Loucy (cell line): ENCODE results near the gene EEF1E1.

Experiments
- EZH2phosphoT487 ChIP-seq: fragments of 200-600 bp; IDR thresholded peaks from 2 replicates; pipeline ENCODE4 v1.6.1; 2018; ENCODE audit warnings: antibody characterized with exemption, mild to moderate bottlenecking, moderate library complexity, borderline replicate concordance
- TF ChIP-seq, protein P1 (sequence below): fragments of 200-600 bp; sonication (generic); conservative IDR thresholded peaks from 2 replicates; pipeline ENCODE4 v1.5.1; 2014; ENCODE audit warnings: mild to moderate bottlenecking, antibody characterized with exemption, low read length

DNA sequence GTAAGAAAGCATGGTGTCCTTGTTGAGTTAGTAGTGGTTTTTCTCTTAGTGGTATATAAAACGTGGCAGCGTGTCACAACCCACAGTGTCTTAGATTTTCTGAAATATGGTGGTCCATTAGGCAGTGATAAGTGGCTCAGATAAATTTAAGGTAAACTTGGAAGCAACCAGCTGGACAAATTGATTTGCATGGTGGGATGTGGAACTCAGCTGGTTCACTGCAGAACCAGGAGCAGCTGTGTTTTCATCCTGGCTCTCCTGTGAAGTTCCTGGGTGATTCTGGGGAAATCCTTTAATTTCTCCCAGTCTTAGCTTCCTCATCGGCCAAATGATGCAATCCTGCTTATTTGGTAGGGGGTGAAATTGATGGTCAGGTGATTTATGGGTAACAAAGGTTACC, 32.9 kb upstream of the EEF1E1 start:
- TF ChIP-seq, protein P1, sequence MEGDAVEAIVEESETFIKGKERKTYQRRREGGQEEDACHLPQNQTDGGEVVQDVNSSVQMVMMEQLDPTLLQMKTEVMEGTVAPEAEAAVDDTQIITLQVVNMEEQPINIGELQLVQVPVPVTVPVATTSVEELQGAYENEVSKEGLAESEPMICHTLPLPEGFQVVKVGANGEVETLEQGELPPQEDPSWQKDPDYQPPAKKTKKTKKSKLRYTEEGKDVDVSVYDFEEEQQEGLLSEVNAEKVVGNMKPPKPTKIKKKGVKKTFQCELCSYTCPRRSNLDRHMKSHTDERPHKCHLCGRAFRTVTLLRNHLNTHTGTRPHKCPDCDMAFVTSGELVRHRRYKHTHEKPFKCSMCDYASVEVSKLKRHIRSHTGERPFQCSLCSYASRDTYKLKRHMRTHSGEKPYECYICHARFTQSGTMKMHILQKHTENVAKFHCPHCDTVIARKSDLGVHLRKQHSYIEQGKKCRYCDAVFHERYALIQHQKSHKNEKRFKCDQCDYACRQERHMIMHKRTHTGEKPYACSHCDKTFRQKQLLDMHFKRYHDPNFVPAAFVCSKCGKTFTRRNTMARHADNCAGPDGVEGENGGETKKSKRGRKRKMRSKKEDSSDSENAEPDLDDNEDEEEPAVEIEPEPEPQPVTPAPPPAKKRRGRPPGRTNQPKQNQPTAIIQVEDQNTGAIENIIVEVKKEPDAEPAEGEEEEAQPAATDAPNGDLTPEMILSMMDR, result no peak
- no peak for TF ChIP-seq EZH2phosphoT487
